Islet of Langerhans (tissue), 1 donor: ENCODE measurements around the gene GLRA1.
A peak's percentile ranks its signal among the peaks of the same experiment; 100 is the strongest.

Experiments
- FAIRE-seq: peaks from one replicate; lab custom pipeline; 2011; peaks lifted over from hg19 to GRCh38; lab: Jason Lieb, UNC

Gene GLRA1

GRCh38 chr5:151924564-151925301 lies at the start of gene GLRA1:
TSS of gene GLRA1 (minus strand) at chr5:151924851. CDS start at chr5:151924549, 302 bp downstream.
- FAIRE-seq = no peak

DNA sequence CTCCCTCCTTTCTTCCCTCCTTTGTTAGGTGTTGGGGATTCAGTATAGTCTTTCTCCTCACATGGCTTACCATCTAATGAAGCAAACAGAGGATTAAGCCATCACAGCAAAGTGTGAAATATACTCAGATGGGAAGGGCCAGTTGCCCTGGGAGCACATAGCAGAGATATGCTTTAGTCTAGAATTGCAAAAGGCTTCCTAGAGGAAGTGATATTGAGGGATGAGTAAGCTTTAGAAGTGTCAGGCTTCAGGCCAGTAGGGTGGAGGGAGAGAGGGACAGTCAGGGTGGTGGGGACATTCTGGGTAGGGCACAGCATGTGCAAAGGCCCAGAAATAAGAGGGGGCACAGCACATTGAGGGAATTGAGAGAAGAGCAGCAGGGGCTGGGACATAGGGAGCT lies 46.2 kb upstream of the GLRA1 start:
- FAIRE-seq = no peak

GRCh38 chr5:151967865-151968264 lies 43.2 kb upstream of the GLRA1 start:
- FAIRE-seq = no peak

DNA sequence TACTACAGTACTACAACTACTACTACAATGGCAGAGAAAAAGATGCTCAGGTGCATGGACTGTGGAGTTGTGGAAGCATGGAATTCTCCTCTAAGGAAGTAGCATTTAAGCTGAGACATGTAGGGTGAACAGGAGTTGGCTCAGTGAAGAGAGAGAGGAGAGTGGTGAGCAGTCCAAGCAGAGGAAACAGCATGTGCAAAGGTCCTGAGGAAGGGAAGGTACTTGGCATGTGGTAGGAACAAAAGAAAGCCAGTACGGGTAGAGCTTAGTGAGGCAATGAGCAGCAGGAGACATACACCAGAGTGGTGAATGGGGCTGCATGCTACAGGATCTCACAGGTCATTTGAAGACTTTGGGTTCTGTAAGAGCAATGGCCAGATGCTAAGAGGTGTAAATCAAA lies 41.4 kb upstream of the GLRA1 start:
- FAIRE-seq = no peak

DNA sequence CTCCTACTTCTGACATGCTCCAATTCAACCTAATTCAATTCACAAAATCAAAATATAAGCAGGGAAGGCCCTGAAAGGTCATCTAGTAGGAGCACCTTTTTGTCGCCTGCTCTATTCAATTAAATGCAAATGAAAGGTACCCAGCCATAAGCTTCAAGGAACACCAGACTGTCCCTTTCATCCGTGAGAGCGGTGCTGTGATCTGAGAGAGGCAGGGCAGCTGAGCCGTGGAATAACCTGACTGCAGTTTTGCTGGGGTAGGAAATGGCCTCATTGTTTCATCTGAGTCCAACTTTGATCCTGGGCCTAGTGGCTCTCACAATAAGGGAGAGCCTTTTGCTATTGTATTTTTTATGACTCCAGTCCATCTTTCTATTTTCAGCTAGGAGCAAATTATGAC lies 39.8 kb upstream of the GLRA1 start:
- no peak for FAIRE-seq

DNA sequence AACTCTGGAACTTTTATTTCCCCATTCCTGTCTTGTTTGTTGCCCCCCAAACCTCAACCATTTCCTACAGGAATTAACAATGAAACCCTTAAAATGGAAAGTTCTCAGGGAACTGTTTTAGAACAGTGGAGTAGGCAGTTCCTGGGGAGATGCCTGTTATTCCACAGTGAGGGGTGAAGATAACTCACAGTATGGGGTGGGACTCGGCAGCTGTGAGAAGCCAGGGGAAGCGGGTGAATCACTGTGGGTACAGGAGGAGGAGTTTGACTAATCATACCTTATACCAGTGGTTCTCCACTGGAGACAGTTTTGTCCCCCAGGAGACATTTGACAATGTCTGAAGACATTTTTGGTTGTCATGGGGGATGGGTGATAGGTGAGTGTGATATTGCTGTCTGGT lies 36.9 kb upstream of the GLRA1 start:
- FAIRE-seq = no peak

DNA sequence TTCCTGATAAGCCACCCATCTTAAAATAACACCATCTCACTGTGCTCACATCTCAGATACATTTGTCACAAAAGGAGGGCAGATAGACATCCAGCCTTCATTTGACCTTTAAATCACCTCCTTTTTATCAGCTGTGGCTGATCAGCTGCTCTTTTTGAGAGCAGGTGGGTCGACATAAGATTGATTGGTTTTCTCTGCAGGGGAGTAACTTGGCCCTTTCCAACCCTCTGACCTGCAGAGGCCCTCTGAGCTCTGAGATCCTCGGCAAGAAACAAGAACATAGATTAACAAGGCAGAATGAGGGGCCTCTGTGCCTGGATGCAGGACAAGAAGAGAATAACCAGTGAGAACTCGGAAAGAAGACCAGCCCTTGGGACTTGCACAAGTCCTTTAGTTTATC lies 33.5 kb upstream of the GLRA1 start:
- FAIRE-seq = no peak

DNA sequence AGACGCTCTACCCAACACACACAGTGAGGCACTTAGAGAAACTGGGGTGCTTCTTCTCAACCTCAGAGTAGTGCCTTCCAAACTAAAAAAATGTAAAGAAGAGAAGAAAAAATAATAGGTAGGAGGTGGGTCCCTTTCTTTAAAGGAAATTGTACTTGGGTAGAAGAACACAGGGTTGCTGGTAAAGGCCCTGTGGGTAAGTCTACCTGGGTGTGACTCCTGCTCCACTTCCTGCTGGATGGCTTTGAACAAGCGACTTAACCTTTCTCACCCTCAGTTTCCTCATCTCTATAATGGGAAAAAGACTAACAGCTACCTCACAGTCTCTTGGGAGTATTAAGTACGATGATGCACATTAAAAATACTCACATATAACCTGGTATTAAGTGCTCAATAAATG lies 32.1 kb upstream of the GLRA1 start:
- FAIRE-seq = no peak

DNA sequence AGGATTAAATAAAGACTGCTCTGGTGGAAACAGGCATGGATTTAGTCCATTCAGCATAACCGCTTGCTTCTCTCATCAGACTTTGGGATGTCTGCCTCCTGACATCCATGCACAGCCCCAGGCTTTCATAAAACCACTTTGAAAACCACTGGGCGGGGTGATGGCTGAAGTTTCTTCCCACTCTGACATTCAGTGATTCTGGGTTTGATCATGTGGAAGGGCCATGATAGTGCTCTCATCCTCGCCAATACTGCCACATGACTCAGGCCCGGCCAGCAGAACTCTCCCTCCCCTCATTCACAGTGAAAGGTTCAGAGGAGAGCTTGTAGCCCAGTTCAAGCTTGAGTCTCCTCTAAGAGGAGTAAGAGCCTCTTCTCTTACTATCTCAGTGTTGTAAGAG lies 29.6 kb upstream of the GLRA1 start:
- no peak for FAIRE-seq

- no peak for FAIRE-seq
Observed at GRCh38 chr5:151953833-151954232, 29.2 kb upstream of the GLRA1 start.

GRCh38 chr5:151952238-151952637 lies 27.6 kb upstream of the GLRA1 start:
- FAIRE-seq = peak; percentile 53

DNA sequence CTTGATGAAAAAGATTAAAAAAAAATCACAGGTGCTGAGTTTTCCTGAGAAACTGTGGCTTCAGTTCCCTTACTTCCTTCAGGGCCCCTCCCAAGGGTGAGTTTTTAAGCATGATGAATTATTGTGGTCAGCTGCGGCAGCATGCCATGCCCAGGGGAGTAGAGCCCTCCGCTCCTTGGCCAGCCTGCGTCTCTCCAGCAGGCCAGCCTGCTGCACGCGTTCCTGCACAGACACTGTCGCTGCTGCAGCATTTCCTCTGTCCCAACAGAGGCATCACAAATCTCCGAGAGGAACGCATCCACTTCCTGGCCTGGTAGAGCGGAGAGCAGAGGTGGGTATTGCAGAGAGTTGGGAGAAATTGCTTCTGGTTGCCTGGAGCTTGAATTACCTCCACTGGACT lies 26.1 kb upstream of the GLRA1 start:
- FAIRE-seq = no peak

- FAIRE-seq = no peak
Observed at GRCh38 chr5:151949701-151950308, 25.2 kb upstream of the GLRA1 start.

- no peak for FAIRE-seq
Observed at GRCh38 chr5:151949113-151949512, 24.5 kb upstream of the GLRA1 start.

GRCh38 chr5:151947931-151948608 lies 23.4 kb upstream of the GLRA1 start:
- FAIRE-seq = no peak

GRCh38 chr5:151937851-151938250 lies 13.2 kb upstream of the GLRA1 start:
- no peak for FAIRE-seq

GRCh38 chr5:151935135-151935695 lies 10.6 kb upstream of the GLRA1 start:
- FAIRE-seq = peak; percentile 81

- peak; percentile 62 for FAIRE-seq
Observed at GRCh38 chr5:151931260-151931659, 6.6 kb upstream of the GLRA1 start.

DNA sequence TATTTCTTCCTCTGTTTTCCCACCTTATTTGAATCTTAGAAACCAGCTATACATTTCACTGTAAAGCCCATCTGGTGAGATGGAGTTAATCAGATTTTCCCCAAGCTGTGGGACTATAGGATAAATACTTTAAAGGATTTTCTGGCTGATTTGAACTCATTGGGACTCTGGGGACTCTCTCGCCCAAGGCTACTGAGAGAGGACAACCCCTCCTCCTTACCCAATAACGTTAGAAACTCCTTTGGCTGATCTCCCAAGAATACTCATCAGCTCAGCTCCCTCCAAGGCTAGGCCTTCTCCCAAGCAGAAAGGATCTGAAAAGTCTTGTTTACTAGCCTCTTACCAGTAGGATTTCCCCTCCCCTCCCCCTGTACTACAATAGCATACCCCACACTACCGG lies 1.5 kb upstream of the GLRA1 start:
- no peak for FAIRE-seq

GRCh38 chr5:151925340-151925739 lies 689 bp upstream of the GLRA1 start:
- peak; percentile 89 for FAIRE-seq

GRCh38 chr5:151923866-151924476 lies 680 bp downstream of the GLRA1 start:
- FAIRE-seq = no peak

GRCh38 chr5:151921916-151922315 lies 2.7 kb downstream of the GLRA1 start:
- no peak for FAIRE-seq

- no peak for FAIRE-seq
Observed at GRCh38 chr5:151917904-151918303, 6.7 kb downstream of the GLRA1 start.
